Natural killer cell (primary cell): ENCODE data around the gene ANKRD34A. TPM values are rescaled to one million over a fixed set of nuclear protein-coding genes. Genes with fewer than 3 reads are reported as not detected.

Experiments used
- ATAC-seq, 3 donors: fragments of 150-1000 bp in 2 of 3; fragments of 200-7000 bp in 1 of 3; cut with Tn5 transposase; 1 replicate in 1 of 3; 2 replicates in 2 of 3; pipeline ENCODE4 v1.10.0; 2021; ENCODE audit warnings: mild to moderate bottlenecking in 2 of 3, moderate library complexity in 2 of 3
- DNase-seq, 2 donors: peaks; one replicate each; pipeline versions ENCODE4 v3.0.0 to v3.0.0-alpha.2; 2013 to 2021; ENCODE audit warnings: mixed read lengths in 1 of 2
- H3K27ac ChIP-seq: one replicate; pipeline ENCODE4 v1.5.1; 2013; ENCODE audit warnings: mild to moderate bottlenecking, low read length
- H3K27me3 ChIP-seq: one replicate; pipeline ENCODE4 v1.6.1; 2013; ENCODE audit warnings: low read length; ENCODE audit not compliant: control insufficient read depth, insufficient read depth
- H3K36me3 ChIP-seq: one replicate; pipeline ENCODE4 v1.6.1; 2013; ENCODE audit warnings: low read length; ENCODE audit not compliant: control insufficient read depth, insufficient read depth
- H3K4me1 ChIP-seq: one replicate; pipeline ENCODE4 v1.6.1; 2013; ENCODE audit warnings: low read length; ENCODE audit not compliant: control insufficient read depth, insufficient read depth
- H3K4me3 ChIP-seq: one replicate; pipeline ENCODE4 v1.5.1; 2013; ENCODE audit warnings: low read length
- H3K9me3 ChIP-seq: one replicate; pipeline ENCODE4 v1.6.1; 2013; ENCODE audit warnings: low read length; ENCODE audit not compliant: control insufficient read depth, insufficient read depth
- H3K27ac Mint-ChIP-seq, 2 donors: one replicate each; pipeline ENCODE4 v1.8.0; 2022; ENCODE audit warnings: mild to moderate bottlenecking in 2 of 2, mixed read lengths in 2 of 2, moderate library complexity in 1 of 2
- H3K27me3 Mint-ChIP-seq, 2 donors: one replicate each; pipeline ENCODE4 v1.8.0; 2022; ENCODE audit warnings: low read depth in 2 of 2, mixed read lengths in 2 of 2
- H3K36me3 Mint-ChIP-seq: one replicate; pipeline ENCODE4 v1.8.0; 2022; ENCODE audit warnings: mixed read lengths
- H3K4me1 Mint-ChIP-seq, 2 donors: one replicate each; pipeline ENCODE4 v1.8.0; 2022; ENCODE audit warnings: mixed read lengths in 2 of 2
- H3K4me3 Mint-ChIP-seq: one replicate; pipeline ENCODE4 v1.8.0; 2022; ENCODE audit warnings: mild to moderate bottlenecking, moderate library complexity, mixed read lengths
- H3K9me3 Mint-ChIP-seq, 2 donors: one replicate each; pipeline ENCODE4 v1.8.0; 2022; ENCODE audit warnings: mixed read lengths in 2 of 2
- CTCF ChIP-seq: fragments of 200-600 bp; IDR thresholded peaks from one replicate; pipeline ENCODE4 v1.8.0; 2022; ENCODE audit warnings: antibody characterized with exemption
- WGBS: methylation state at CpG from one replicate; pipeline ENCODE4 v1.1.7; 2013; ENCODE audit warnings: missing lambda C conversion rate; ENCODE audit not compliant: insufficient coverage; 5-methylcytosine and 5-hydroxymethylcytosine counted together
- intact Hi-C: fragments of 100-400 bp; cut with micrococcal nuclease; formaldehyde crosslinking; loops from one replicate; pipeline ENCODE4 v1.14.2; 2022
- total RNA-seq, 4 donors: library from RNA; stranded (reverse); fragments of 120-200 nt in 1 of 4; gene quantifications; one replicate each; pipeline versions ENCODE4 v1.2.3 to v1.2.4, GENCODE V29; 2013 to 2022

Gene ANKRD34A
- total RNA-seq, 3 donors from 2014 or later (not counting 1 experiment from before 2014, with no cell fraction given), result 1.4 to 1.9 (median 1.4) TPM

GRCh38 chr1:145965119-145965744 is 857 bp upstream of the ANKRD34A start:
- Histone ChIP-seq H3K27ac (peak overlapping the region; percentile 81), H3K36me3 (no peaks in the 10 kb centered on the region), H3K27me3 (no peaks in the 10 kb centered on the region), H3K4me3 (peak overlapping the region; percentile 68), H3K9me3 (no peaks in the 10 kb centered on the region), H3K4me1 (peaks cover 39% of the 10 kb centered on the region)
- DNase-seq, result no peak
- Mint-ChIP-seq H3K4me3 (peak overlapping the region; percentile 94), H3K4me1 (peaks cover 45 to 60% of the 10 kb centered on the region in 2 donors), H3K27ac (peak overlapping the region; percentile 87 to 95), H3K27me3 (no peaks in the 10 kb centered on the region), H3K36me3 (peaks cover 8% of the 10 kb centered on the region), H3K9me3 (no peaks in the 10 kb centered on the region)
- no peak for ATAC-seq
- TF ChIP-seq CTCF, result no peak
- intact Hi-C loops, result loop anchor here (2.0 kb wide), 3 partner anchors 14 to 46 kb away; partner anchors contain the start of genes PEX11B and RBM8A
- WGBS, result 0% methylated on average over 4 of the region's 5 CpGs

GRCh38 chr1:145963265-145964019 is 933 bp downstream of the ANKRD34A start:
- TF ChIP-seq CTCF, result no peak
- Mint-ChIP-seq H3K4me1 (peaks cover 63 to 73% of the 10 kb centered on the region in 2 donors), H3K9me3 (no peaks in the 10 kb centered on the region), H3K27me3 (no peaks in the 10 kb centered on the region), H3K4me3 (peak overlapping the region; percentile 94), H3K36me3 (peaks cover 8% of the 10 kb centered on the region), H3K27ac (peak overlapping the region; percentile 87 to 95)
- intact Hi-C loops, result loop anchor here (2.0 to 5.0 kb wide), 6 partner anchors 15 to 116 kb away; partner anchors contain the start of genes NUDT17, PEX11B, RBM8A and TXNIP
- Histone ChIP-seq H3K36me3 (no peaks in the 10 kb centered on the region), H3K27me3 (no peaks in the 10 kb centered on the region), H3K27ac (peak overlapping the region; percentile 81), H3K4me3 (peak overlapping the region; percentile 68), H3K4me1 (peaks cover 49% of the 10 kb centered on the region), H3K9me3 (no peaks in the 10 kb centered on the region)
- peak in 1 of 2 donors; percentile 20 for DNase-seq
- WGBS, result 53% methylated on average over 3 of the region's 5 CpGs
- ATAC-seq, result no peak

GRCh38 chr1:145962157-145963102 is 1.9 kb downstream of the ANKRD34A start:
- H3K9me3 Mint-ChIP-seq, result no peaks in the 10 kb centered on the region
- H3K4me3 Mint-ChIP-seq, result peak overlapping the region; percentile 94
- peak; percentile 25 to 68 for DNase-seq
- H3K27ac ChIP-seq, result peak overlapping the region; percentile 32
- H3K4me3 ChIP-seq, result peak overlapping the region; percentile 77
- H3K27me3 Mint-ChIP-seq, result no peaks in the 10 kb centered on the region
- H3K36me3 Mint-ChIP-seq, result peaks cover 2% of the 10 kb centered on the region
- H3K4me1 Mint-ChIP-seq, result peaks cover 70% of the 10 kb centered on the region in 2 donors
- no peak for ATAC-seq
- peak overlapping the region; percentile 87 to 95 for H3K27ac Mint-ChIP-seq
- no peaks in the 10 kb centered on the region for H3K9me3 ChIP-seq
- WGBS, result 8% methylated on average over 23 of the region's 36 CpGs
- no peaks in the 10 kb centered on the region for H3K36me3 ChIP-seq
- H3K27me3 ChIP-seq, result no peaks in the 10 kb centered on the region
- intact Hi-C loops, result loop anchor here (5.0 kb wide), 3 partner anchors 35 to 115 kb away; partner anchors contain the start of genes NUDT17 and TXNIP
- H3K4me1 ChIP-seq, result peaks cover 52% of the 10 kb centered on the region
- TF ChIP-seq CTCF, result no peak
